ENCODE results near the gene SMC1B.

SMC1B gene

DNA sequence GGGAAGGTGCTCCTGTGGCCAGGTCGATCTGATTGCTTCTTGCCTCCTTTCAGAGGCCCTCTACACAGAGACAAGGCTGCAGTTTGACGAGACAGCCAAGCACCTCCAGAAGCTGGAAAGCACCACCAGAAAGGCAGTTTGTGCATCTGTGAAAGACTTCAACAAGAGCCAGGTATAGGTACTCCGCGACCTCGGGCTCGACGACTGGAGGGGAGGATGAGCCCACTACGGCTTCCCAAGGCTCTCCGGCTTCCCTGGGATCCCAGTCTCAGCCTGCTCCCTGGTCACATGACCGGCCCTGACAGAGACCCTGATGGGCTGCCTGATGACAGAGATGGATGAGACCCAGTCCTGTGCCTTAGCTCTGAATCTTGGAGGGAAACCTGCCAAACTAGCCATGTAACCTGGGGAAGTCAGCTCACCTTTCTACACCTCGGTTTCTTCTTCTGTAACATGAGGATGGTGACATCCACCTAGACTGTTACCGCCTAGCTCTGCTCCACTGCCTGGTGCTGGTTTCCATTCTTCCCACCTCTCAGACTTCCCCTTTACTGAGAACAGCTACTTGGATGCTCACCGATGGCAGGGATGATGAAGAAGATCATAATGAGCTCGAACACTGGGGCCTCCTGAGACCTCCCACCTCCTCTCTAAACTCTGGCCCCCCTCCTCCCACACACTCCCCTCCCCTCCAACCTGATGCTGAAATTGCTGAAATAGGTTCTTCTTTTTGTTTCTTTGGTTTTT lies 9.0 kb upstream of the SMC1B start:
- ChIA-PET CTCF (interaction anchor here (0.7 to 1.0 kb wide), 2 partner anchors 38 to 108 kb away, joined by 3 to 4 read pairs; no protein-coding TSS in a partner anchor), POLR2A (ENCODE audit: low non-redundant PET) (no interaction called here)
- no peak for DNase-seq (ENCODE audit: low spot score)
- no peak overlapping the region for H3K27ac ChIP-seq
- TF ChIP-seq, protein P1, sequence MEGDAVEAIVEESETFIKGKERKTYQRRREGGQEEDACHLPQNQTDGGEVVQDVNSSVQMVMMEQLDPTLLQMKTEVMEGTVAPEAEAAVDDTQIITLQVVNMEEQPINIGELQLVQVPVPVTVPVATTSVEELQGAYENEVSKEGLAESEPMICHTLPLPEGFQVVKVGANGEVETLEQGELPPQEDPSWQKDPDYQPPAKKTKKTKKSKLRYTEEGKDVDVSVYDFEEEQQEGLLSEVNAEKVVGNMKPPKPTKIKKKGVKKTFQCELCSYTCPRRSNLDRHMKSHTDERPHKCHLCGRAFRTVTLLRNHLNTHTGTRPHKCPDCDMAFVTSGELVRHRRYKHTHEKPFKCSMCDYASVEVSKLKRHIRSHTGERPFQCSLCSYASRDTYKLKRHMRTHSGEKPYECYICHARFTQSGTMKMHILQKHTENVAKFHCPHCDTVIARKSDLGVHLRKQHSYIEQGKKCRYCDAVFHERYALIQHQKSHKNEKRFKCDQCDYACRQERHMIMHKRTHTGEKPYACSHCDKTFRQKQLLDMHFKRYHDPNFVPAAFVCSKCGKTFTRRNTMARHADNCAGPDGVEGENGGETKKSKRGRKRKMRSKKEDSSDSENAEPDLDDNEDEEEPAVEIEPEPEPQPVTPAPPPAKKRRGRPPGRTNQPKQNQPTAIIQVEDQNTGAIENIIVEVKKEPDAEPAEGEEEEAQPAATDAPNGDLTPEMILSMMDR (conservative IDR thresholded peaks at IDR 0.05; ENCODE audit: low read depth) = no peak

DNA sequence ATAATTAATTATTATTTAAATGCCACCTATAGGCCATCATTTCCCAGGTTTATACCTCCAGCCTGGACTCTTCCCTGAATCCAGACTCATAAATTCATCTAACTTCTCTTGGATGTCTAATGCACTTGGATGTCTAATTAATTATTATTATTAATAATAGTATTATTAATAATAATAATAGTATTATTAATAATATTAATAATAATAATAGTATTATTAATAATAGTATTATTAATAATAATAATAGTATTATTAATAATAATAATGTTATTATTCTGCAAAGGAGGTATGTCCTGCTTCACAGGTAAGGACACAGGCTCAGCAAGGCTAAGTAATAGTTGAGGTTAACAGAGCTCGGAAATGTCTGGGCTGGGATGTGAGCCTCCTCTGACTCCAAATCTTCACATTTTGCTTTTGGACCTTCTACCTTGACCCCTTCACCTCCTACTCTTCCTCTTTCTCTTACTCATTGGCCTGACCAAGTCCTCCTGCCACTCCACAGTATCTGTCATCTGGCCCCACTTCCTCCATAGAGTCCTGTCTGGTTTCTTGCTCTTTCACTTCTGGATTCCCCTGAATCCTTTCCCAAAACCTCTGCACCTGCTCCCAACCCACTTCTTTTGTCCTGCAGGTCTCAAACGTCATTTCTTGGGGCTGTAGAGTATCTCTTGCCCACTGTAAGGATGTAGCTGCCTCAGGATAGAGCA lies 8.1 kb upstream of the SMC1B start:
- POLR2A ChIA-PET (ENCODE audit: low non-redundant PET) = no interaction called here

DNA sequence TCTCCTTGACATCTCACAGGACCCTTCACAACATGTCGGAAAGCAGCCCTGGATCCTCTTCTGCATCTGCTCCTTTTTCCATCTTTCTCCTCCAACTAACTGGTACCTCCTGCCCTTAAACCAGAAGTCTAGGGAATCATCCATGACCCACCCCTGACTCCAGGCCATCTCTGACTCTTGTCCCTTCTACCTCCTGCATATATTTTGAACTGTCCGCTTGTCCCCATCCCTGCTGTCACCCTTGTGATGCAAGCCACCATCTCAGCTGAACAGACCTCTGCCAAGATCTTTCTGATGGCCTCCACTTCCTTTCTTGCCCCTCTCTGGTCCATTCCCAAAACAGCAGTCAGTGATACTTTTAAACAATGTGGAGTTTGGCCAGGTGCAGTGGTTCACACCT lies 7.1 kb upstream of the SMC1B start:
- CTCF ChIA-PET = no interaction called here
- POLR2A ChIA-PET (ENCODE audit: low non-redundant PET) = no interaction called here
- TF ChIP-seq, protein P1 (conservative IDR thresholded peaks at IDR 0.05; ENCODE audit: low read depth) = no peak
- H3K27ac ChIP-seq = no peak overlapping the region
- no peak for DNase-seq (ENCODE audit: low spot score)

More for the DNA sequence above, 8.1 kb upstream of the SMC1B start:
- no peak for DNase-seq (ENCODE audit: low spot score)
- H3K27ac ChIP-seq = no peak overlapping the region
- TF ChIP-seq, protein P1 (conservative IDR thresholded peaks at IDR 0.05; ENCODE audit: low read depth) = no peak
- CTCF ChIA-PET = no interaction called here

DNA sequence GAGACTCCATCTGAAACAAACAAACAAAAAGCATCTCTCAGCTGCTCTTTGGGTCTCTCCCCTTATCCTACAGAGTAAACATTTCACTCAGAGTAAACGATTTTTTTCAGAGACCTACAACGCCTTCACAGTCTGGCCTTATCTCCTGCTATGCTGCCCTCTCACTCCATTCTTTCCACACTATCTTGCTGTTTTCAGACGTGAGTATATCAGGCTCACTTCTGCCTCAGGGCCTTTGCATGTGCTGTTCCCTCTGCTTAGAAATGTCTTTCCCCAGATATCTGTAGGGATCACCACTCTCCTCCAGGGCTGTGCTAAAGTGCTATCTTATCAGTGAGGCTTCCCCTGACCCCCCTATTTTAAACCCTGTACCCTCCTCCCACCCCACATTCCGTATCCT lies 6.6 kb upstream of the SMC1B start:
- TF ChIP-seq, protein P1 (conservative IDR thresholded peaks at IDR 0.05; ENCODE audit: low read depth) = no peak
- no peak for DNase-seq (ENCODE audit: low spot score)
- ChIA-PET CTCF (no interaction called here), POLR2A (ENCODE audit: low non-redundant PET) (no interaction called here)
- no peak overlapping the region for H3K27ac ChIP-seq

DNA sequence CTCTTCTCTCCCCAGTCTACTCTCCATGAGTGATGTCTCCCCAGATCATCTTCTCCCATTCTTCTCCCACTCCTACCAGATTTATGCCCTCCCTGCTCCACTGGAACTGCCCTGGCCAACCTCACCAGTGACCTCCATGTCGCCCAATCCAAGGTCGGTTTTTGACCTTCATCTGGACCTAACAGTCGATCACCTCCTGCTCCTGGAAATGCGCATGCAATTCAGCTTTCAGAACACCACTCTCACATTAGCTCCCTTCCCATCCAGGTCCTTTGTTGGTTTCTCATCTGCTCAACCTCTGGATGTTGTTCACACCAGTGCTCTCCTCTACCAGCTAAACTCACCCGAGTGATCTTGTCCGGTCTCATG lies 5.4 kb upstream of the SMC1B start:
- H3K27ac ChIP-seq = no peak overlapping the region
- CTCF ChIA-PET = no interaction called here
- TF ChIP-seq, protein P1 (conservative IDR thresholded peaks at IDR 0.05; ENCODE audit: low read depth) = no peak
- POLR2A ChIA-PET (ENCODE audit: low non-redundant PET) = no interaction called here
- no peak for DNase-seq (ENCODE audit: low spot score)

DNA sequence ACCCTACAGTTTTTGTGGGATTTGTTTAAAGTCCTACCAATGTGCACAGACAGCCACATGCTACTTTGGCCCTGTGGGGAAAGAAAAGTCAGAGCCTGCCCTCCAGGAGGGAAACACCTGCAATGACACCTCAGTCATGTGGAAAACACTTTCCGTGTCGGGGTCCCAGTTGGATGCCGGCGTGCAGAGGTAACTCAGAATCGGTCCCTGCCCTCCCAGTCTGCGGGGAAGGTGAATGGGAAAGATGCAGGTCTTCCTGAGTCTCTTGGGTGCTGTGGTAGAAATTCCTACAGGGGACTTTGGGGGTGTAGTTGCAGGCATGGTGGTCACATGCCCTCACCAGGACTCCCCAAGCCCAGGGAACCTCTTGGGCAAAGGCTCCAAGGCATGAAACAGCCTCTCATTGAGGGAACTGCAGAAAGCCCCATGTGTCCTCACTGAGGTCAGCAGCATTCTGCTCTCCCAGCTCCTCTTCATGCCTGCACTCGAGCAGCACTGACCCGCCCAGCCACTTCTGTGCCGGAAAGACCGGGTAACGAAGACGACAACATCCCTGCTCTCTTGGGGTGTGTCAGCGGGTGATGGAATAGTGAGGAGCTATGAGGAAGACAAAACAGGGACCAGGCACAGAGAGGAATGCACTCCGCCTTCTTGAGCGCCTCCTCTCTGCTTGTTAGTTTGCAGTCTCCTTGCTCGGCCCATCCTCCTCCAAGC lies 4.8 kb upstream of the SMC1B start:
- no peak overlapping the region for H3K27ac ChIP-seq
- no peak for DNase-seq (ENCODE audit: low spot score)
- ChIA-PET CTCF (no interaction called here), POLR2A (ENCODE audit: low non-redundant PET) (no interaction called here)
- TF ChIP-seq, protein P1 (conservative IDR thresholded peaks at IDR 0.05; ENCODE audit: low read depth) = no peak

All from RWPE1 (cell line).